PC-3 (cell line): ENCODE measurements around the gene SLC17A6.

Source experiments
- CTCF ChIP-seq: fragments of 300-600 bp; sonication (generic); conservative IDR thresholded peaks from 2 replicates; pipeline ENCODE4 v1.5.1; 2017; ENCODE audit warnings: antibody characterized with exemption, low read depth, mild to moderate bottlenecking, low read length
- EZH2phosphoT487 ChIP-seq: fragments of 300-600 bp; sonication (generic); IDR thresholded peaks from 2 replicates; pipeline ENCODE4 v1.6.1; 2018; ENCODE audit warnings: mild to moderate bottlenecking, antibody characterized with exemption, low read length, borderline replicate concordance

GRCh38 chr11:22389526-22390282, 51.5 kb downstream of the SLC17A6 start:
- TF ChIP-seq EZH2phosphoT487 (no peak), CTCF (no peak)
